VCaP (cell line): Measurements from ENCODE around the gene MEIS2.

Experiments
- H3K27ac ChIP-seq: fragments of 450-650 bp; 2 replicates; pipeline ENCODE4 v1.5.1; 2017
- CTCF ChIP-seq: fragments of 450-650 bp; conservative IDR thresholded peaks from 2 replicates; pipeline ENCODE4 v1.5.1; 2017; ENCODE audit warnings: mild to moderate bottlenecking, moderate library complexity

MEIS2 gene

GRCh38 chr15:36875740-36876334 lies 224.5 kb downstream of the MEIS2 start:
- no peak for TF ChIP-seq CTCF
- H3K27ac ChIP-seq: no peak overlapping the region

- TF ChIP-seq CTCF: no peak
- H3K27ac ChIP-seq: no peak overlapping the region
Measured at GRCh38 chr15:36874930-36875329, 225.4 kb downstream of the MEIS2 start.

- no peak for TF ChIP-seq CTCF
Measured at GRCh38 chr15:36867436-36867835, 232.9 kb downstream of the MEIS2 start.

GRCh38 chr15:36866896-36867295 lies 233.5 kb downstream of the MEIS2 start:
- TF ChIP-seq CTCF: no peak
- no peak overlapping the region for H3K27ac ChIP-seq

More at GRCh38 chr15:36867436-36867835, 232.9 kb downstream of the MEIS2 start:
- H3K27ac ChIP-seq: no peak overlapping the region

GRCh38 chr15:36863570-36863969 lies 236.8 kb downstream of the MEIS2 start:
- H3K27ac ChIP-seq: no peak overlapping the region
- no peak for TF ChIP-seq CTCF

- no peak for TF ChIP-seq CTCF
- H3K27ac ChIP-seq: no peak overlapping the region
Measured at GRCh38 chr15:36860792-36861191, 239.6 kb downstream of the MEIS2 start.

- no peak overlapping the region for H3K27ac ChIP-seq
- TF ChIP-seq CTCF: no peak
Measured at GRCh38 chr15:36858423-36858822, 241.9 kb downstream of the MEIS2 start.
